GM12892 (cell line): ENCODE results near the gene TLX2.
A peak's percentile ranks its signal among the peaks of the same experiment; 100 is the strongest.

Experiments used
- POLR2A ChIP-seq: IDR thresholded peaks from 2 replicates; pipeline ENCODE4 v1.6.1; 2011; ENCODE audit warnings: low read depth, low read length, control low read depth
- POLR2AphosphoS5 ChIP-seq: IDR thresholded peaks from 2 replicates; pipeline ENCODE4 v1.6.1; 2011; ENCODE audit warnings: low read depth, low read length, control low read depth
- TAF1 ChIP-seq: IDR thresholded peaks from 2 replicates; pipeline ENCODE4 v1.6.1; 2011; ENCODE audit warnings: low read depth, mild to moderate bottlenecking, control low read depth, low read length, borderline replicate concordance

DNA sequence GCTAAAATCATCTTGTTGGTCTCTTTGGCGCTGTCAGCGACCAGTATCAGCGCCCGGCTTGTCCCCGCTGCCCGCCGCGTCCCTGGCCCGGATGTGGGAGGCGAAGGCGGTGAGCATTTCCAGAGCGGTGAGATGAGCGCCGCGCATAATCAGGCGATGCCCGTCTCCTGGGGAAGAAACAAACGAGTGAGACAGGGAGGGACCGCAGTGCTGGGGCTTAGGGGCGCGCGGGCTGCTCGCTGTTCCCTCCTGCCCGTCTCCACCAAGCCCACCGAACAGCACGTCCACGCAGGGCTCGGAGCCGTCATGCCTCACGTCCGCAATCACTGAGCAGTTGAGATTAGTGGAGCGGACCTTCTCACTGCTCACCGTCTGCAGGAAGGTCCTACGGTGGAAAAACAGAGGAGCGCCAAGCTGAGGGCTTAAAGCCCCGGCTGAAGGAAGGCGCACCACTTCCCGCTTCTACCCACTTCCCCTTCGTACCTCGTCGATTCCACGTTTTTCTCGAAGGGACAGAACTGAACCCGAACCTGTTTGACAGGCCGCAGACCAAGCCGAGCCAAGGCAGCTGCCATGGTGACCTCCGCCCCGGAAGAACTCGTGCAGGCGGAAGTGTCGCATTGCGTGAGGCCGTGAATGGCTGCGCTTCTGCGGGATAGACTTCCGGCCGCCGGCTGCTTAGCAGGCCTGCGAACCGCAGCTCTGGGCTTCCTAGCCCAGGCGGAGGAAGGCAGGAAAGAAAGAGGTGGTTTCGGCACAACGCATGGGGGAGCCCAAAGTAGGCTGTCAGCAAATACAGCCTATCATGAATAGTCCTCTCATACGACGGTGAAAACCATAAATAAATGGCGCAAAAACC lies 41.9 kb upstream of the TLX2 start, which contains the start of gene MRPL53:
- peak; percentile 98 for TF ChIP-seq POLR2AphosphoS5
- TF ChIP-seq TAF1: peak; percentile 66
- peak; percentile 98 for TF ChIP-seq POLR2A
